ENCODE results near the gene CARNS1. TPM values are rescaled to one million over a fixed set of nuclear protein-coding genes. Genes with fewer than 3 reads are reported as not detected.
"Not testable (repeated sequence)": the region's sequence is repeated elsewhere in the genome, so short reads cannot be mapped to it uniquely, and the experiment has no call there.

CARNS1 gene
- total RNA-seq, 2 experiments from 2014 or later = 0.76 to 1.1 TPM

DNA sequence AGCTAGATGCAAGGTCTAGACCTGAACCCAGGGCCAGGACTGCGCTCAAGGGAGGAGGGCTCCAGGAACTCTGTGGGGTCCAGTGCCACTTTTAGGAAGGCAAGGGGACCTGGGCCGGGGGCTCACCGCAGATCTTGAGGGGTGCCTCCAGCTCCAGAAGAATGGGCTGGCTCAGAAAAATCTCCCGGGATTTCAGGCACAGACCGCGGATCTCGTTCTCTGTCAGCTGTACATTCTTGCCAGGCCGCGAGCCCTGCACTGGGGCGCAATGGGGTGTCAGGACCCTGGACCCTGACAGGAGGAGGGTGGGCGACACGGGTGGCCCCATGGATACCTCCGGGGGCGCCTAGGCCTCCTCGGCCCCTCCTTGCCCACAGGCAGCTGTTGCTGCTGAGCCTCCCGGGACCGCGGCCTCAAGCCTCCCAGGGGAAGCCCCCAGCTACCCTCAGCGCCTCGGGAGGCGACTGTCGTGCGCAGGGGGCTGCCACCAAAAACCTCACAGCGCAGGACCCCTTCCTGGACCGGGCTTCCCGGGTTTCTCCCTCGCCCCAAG is 14.5 kb upstream of the CARNS1 start:
- Mint-ChIP-seq H3K9me3 (no peaks in the 10 kb centered on the region), H3K4me3 (peak overlapping the region; percentile 87), H3K27me3 (no peaks in the 10 kb centered on the region), H3K36me3 (ENCODE audit: low read depth) (peaks cover 63% of the 10 kb centered on the region), H3K27ac (peak overlapping the region; percentile 77), H3K4me1 (peaks cover 68% of the 10 kb centered on the region)
- ChIA-PET POLR2A (interaction anchor here (0.6 to 10.7 kb wide), 26 partner anchors 8 to 229 kb away, joined by 3 to 361 read pairs (median 6); partner anchors contain the start of genes AIP, CARNS1, CDK2AP2 and NUDT8), CTCF (interaction anchor here (0.8 to 6.4 kb wide), 26 partner anchors 9 to 161 kb away, joined by 3 to 67 read pairs (median 8); partner anchors contain the start of genes CLCF1, PITPNM1, POLD4 and PTPRCAP)
- no peak for DNase-seq

GRCh38 chr11:67401495-67402191 is 13.8 kb upstream of the CARNS1 start, which contains the start of gene PPP1CA:
Gene PPP1CA (minus strand): TSS chr11:67401858. CDS start chr11:67401782, 76 bp downstream.
- H3K4me3 Mint-ChIP-seq = peak within 1 kb of the TSS; percentile 87
- peak within 1 kb of the TSS; percentile 99 for H3K27ac Mint-ChIP-seq
- no peaks in the 10 kb centered on the region for H3K9me3 Mint-ChIP-seq
- no peaks in the 10 kb centered on the region for H3K27me3 Mint-ChIP-seq
- ChIA-PET POLR2A (interaction anchor here (0.9 to 10.7 kb wide), 25 partner anchors 10 to 229 kb away, joined by 3 to 361 read pairs (median 7); partner anchors contain the start of genes AIP, CARNS1, CDK2AP2 and NUDT8), CTCF (interaction anchor here (0.6 to 6.4 kb wide), 32 partner anchors 10 to 228 kb away, joined by 3 to 67 read pairs (median 5); partner anchors contain the start of genes AIP, CLCF1, NUDT8 and PITPNM1)
- DNase-seq = peak; percentile 93
- H3K4me1 Mint-ChIP-seq = peaks cover 68% of the 10 kb centered on the region
- peaks cover 64% of the 10 kb centered on the region for H3K36me3 Mint-ChIP-seq (ENCODE audit: low read depth)

DNA sequence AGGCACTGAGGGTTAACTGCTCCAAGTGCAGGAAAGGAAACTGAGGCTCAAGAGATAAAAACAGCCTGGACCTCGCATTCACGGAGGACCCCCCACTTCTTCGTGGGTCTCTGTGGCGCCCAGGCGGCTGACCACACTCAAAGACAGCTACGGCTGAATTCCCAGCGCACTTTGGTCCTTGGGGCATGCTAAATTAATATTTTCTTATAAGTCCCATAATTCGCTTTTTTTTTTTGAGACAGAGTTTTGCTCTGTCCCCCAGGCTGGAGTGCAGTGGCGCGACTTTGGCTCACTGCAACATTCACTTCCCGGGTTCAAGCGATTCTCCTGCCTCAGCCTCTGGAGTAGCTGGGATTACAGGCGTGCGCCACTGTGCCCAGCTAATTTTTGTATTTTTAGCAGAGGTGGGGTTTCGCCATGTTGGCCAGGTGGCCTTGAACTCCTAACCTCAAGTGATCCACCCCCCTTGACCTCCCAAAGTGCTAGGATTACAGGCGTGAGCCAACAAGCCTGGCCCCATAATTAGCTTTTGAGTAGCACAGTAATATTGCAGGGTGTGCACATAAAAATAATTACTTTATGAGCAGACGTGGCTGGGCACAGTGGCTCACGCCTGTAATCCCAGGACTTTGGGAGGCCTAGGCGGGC is 13.2 kb upstream of the CARNS1 start:
- Mint-ChIP-seq H3K4me1 (peaks cover 69% of the 10 kb centered on the region), H3K27ac (peak overlapping the region; percentile 99), H3K36me3 (ENCODE audit: low read depth) (peaks cover 64% of the 10 kb centered on the region), H3K4me3 (peak overlapping the region; percentile 87)
- CTCF ChIA-PET = interaction anchor here (0.6 to 6.4 kb wide), 32 partner anchors 10 to 227 kb away, joined by 3 to 67 read pairs (median 6); partner anchors contain the start of genes AIP, NUDT8, PITPNM1 and POLD4
- not testable (repeated sequence) for DNase-seq, H3K9me3 Mint-ChIP-seq, H3K27me3 Mint-ChIP-seq
- POLR2A ChIA-PET = interaction anchor here (0.9 to 10.7 kb wide), 20 partner anchors 11 to 1979 kb away, joined by 3 to 361 read pairs (median 10); partner anchors contain the start of genes AIP, CARNS1, CDK2AP2 and NEAT1

GRCh38 chr11:67403085-67403484 is 12.4 kb upstream of the CARNS1 start:
- peaks cover 64% of the 10 kb centered on the region for H3K36me3 Mint-ChIP-seq (ENCODE audit: low read depth)
- peaks cover 69% of the 10 kb centered on the region for H3K4me1 Mint-ChIP-seq
- H3K27ac Mint-ChIP-seq = peak overlapping the region; percentile 99
- DNase-seq, H3K9me3 Mint-ChIP-seq, H3K27me3 Mint-ChIP-seq: not testable (repeated sequence)
- POLR2A ChIA-PET = interaction anchor here (0.9 to 10.7 kb wide), 14 partner anchors 11 to 1980 kb away, joined by 3 to 361 read pairs (median 10); partner anchors contain the start of genes AIP, CARNS1, NEAT1 and PITPNM1
- CTCF ChIA-PET = interaction anchor here (0.8 to 6.4 kb wide), 13 partner anchors 10 to 141 kb away, joined by 3 to 67 read pairs (median 5); partner anchors contain the start of genes PTPRCAP, RAD9A and RPS6KB2
- peak overlapping the region; percentile 85 for H3K4me3 Mint-ChIP-seq

GRCh38 chr11:67404515-67405195 is 10.8 kb upstream of the CARNS1 start:
- POLR2A ChIA-PET = interaction anchor here (0.9 to 10.7 kb wide), 15 partner anchors 8 to 164 kb away, joined by 3 to 361 read pairs (median 9); partner anchors contain the start of genes AIP, CARNS1, PITPNM1 and POLD4
- Mint-ChIP-seq H3K9me3 (no peaks in the 10 kb centered on the region), H3K36me3 (ENCODE audit: low read depth) (peaks cover 65% of the 10 kb centered on the region)

DNA sequence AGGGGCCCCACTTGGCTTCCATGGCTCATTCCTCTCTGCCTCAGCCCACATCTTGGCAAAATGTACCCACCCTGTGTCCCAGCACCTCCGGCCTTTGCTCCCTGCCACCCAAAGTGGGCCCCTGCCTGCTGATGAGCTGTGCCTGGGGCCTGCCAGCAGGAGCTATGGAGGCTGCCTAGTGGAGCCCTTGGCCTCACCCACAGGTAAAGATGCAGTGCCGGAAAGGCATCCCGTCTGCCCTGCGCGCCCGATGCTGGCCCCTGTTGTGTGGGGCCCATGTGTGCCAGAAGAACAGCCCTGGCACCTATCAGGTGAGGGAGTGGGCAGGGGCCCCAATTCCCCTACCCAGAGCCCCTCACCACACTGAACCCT is 10.3 kb upstream of the CARNS1 start:
- CTCF ChIA-PET = interaction anchor here (1.2 to 6.4 kb wide), 4 partner anchors 33 to 100 kb away, joined by 4 to 67 read pairs (median 4); partner anchors contain the start of genes AIP, PITPNM1 and PTPRCAP
- Mint-ChIP-seq H3K36me3 (ENCODE audit: low read depth) (peaks cover 67% of the 10 kb centered on the region), H3K27me3 (no peaks in the 10 kb centered on the region), H3K4me1 (peaks cover 70% of the 10 kb centered on the region), H3K9me3 (no peaks in the 10 kb centered on the region), H3K4me3 (peak overlapping the region; percentile 85), H3K27ac (peak overlapping the region; percentile 99)
- DNase-seq = no peak
- POLR2A ChIA-PET = interaction anchor here (0.9 to 10.7 kb wide), 14 partner anchors 9 to 165 kb away, joined by 3 to 361 read pairs (median 10); partner anchors contain the start of genes AIP, CARNS1, PITPNM1 and POLD4

More at GRCh38 chr11:67404515-67405195, 10.8 kb upstream of the CARNS1 start:
- CTCF ChIA-PET = interaction anchor here (0.6 to 6.4 kb wide), 10 partner anchors 9 to 134 kb away, joined by 3 to 67 read pairs (median 4); partner anchors contain the start of genes AIP, PITPNM1, PTPRCAP and RAD9A
- H3K27ac Mint-ChIP-seq = peak overlapping the region; percentile 99
- peaks cover 69% of the 10 kb centered on the region for H3K4me1 Mint-ChIP-seq
- H3K27me3 Mint-ChIP-seq = no peaks in the 10 kb centered on the region
- peak overlapping the region; percentile 85 for H3K4me3 Mint-ChIP-seq
- peak; percentile 75 for DNase-seq

- no peaks in the 10 kb centered on the region for H3K9me3 Mint-ChIP-seq
- H3K36me3 Mint-ChIP-seq (ENCODE audit: low read depth) = peaks cover 67% of the 10 kb centered on the region
- ChIA-PET POLR2A (interaction anchor here (1.0 to 10.7 kb wide), 10 partner anchors 10 to 165 kb away, joined by 3 to 361 read pairs (median 50); partner anchors contain the start of genes AIP, CARNS1, PITPNM1 and POLD4), CTCF (interaction anchor here (1.2 to 6.4 kb wide), 2 partner anchors 32 to 100 kb away, joined by 4 to 67 read pairs; partner anchors contain the start of genes PITPNM1 and PTPRCAP)
- peaks cover 71% of the 10 kb centered on the region for H3K4me1 Mint-ChIP-seq
- peak overlapping the region; percentile 99 for H3K27ac Mint-ChIP-seq
- H3K27me3 Mint-ChIP-seq = no peaks in the 10 kb centered on the region
- H3K4me3 Mint-ChIP-seq = peak overlapping the region; percentile 85
- DNase-seq = no peak
Observed at GRCh38 chr11:67405688-67406339, 9.7 kb upstream of the CARNS1 start.

- POLR2A ChIA-PET = interaction anchor here (1.0 to 3.5 kb wide), 9 partner anchors 12 to 77 kb away, joined by 4 to 91 read pairs (median 15); partner anchors contain the start of genes AIP, POLD4, PTPRCAP and RAD9A
- no peak for DNase-seq
- Mint-ChIP-seq H3K4me3 (peak overlapping the region; percentile 85), H3K36me3 (ENCODE audit: low read depth) (peaks cover 69% of the 10 kb centered on the region), H3K9me3 (no peaks in the 10 kb centered on the region), H3K27me3 (no peaks in the 10 kb centered on the region), H3K4me1 (peaks cover 78% of the 10 kb centered on the region), H3K27ac (peak overlapping the region; percentile 99)
- CTCF ChIA-PET = interaction anchor here (0.7 to 3.2 kb wide), 2 partner anchors 26 to 32 kb away, joined by 3 to 19 read pairs; partner anchors contain the start of gene PTPRCAP
Observed at GRCh38 chr11:67406420-67406968, 9.0 kb upstream of the CARNS1 start.

- Mint-ChIP-seq H3K4me3 (peak overlapping the region; percentile 85), H3K9me3 (no peaks in the 10 kb centered on the region), H3K36me3 (ENCODE audit: low read depth) (peaks cover 69% of the 10 kb centered on the region), H3K27me3 (no peaks in the 10 kb centered on the region), H3K27ac (peak overlapping the region; percentile 99), H3K4me1 (peaks cover 81% of the 10 kb centered on the region)
- CTCF ChIA-PET = interaction anchor here (0.7 to 3.2 kb wide), 4 partner anchors 19 to 31 kb away, joined by 3 to 19 read pairs (median 4); partner anchors contain the start of gene PTPRCAP
- POLR2A ChIA-PET = interaction anchor here (1.0 to 3.5 kb wide), 11 partner anchors 9 to 79 kb away, joined by 4 to 91 read pairs (median 9); partner anchors contain the start of genes AIP, POLD4, PTPRCAP and RAD9A
- no peak for DNase-seq
Observed at GRCh38 chr11:67406969-67407687, 8.3 kb upstream of the CARNS1 start.

DNA sequence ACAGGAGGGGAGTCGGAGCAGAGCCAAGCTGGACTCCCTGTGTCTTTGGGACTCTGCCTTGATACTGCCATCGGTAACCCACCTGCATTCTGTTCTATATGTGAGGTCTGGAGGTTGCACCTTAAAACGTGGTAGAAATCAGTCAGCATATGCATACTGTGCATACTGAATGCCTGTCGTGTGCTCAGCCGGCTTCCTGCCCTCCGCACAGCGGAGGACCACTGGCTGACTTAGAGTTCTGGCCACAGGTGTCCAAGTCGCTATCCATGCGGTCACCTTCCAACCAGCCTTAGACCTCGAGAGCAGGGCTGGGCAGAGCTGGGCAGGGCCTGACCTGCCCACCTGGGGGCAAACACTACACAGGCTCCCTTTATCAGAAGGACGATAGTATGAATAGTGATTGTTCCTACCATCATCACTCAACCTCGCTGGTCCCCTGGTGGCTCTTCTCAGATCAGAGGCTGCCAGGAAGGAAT is 7.8 kb upstream of the CARNS1 start:
- ChIA-PET CTCF (interaction anchor here (0.8 to 3.2 kb wide), 5 partner anchors 18 to 60 kb away, joined by 3 to 19 read pairs (median 7); partner anchors contain the start of genes PTPRCAP and RPS6KB2), POLR2A (interaction anchor here (0.9 to 3.5 kb wide), 18 partner anchors 10 to 78 kb away, joined by 3 to 91 read pairs (median 8); partner anchors contain the start of genes AIP, CLCF1, CORO1B and POLD4)
- H3K4me1 Mint-ChIP-seq = peaks cover 81% of the 10 kb centered on the region
- peak overlapping the region; percentile 85 for H3K4me3 Mint-ChIP-seq
- H3K27me3 Mint-ChIP-seq = no peaks in the 10 kb centered on the region
- DNase-seq = no peak
- H3K36me3 Mint-ChIP-seq (ENCODE audit: low read depth) = peaks cover 69% of the 10 kb centered on the region
- peak overlapping the region; percentile 99 for H3K27ac Mint-ChIP-seq
- H3K9me3 Mint-ChIP-seq = no peaks in the 10 kb centered on the region

Measured in activated CD4-positive, alpha-beta memory T cell treated with anti-CD3 and anti-CD28 coated beads, Interleukin-2, amount 10 ng/mL, durations not matched to agents 7 days and 5 days (primary cell).